Left hindlimb (tissue), 1 donor: ENCODE measurements around the gene CRYZL1.
"Not testable (repeated sequence)": the region's sequence is repeated elsewhere in the genome, so short reads cannot be mapped to it uniquely, and the experiment has no call there.

Experiments used
- DNase-seq: peaks from one replicate; pipeline ENCODE4 v3.0.0-alpha.2; 2018

The CRYZL1 gene

GRCh38 chr21:33660406-33660805 lies 18.9 kb upstream of the CRYZL1 start:
- DNase-seq: no peak

- no peak for DNase-seq
Observed at GRCh38 chr21:33659568-33659949, 18.0 kb upstream of the CRYZL1 start.

- DNase-seq: no peak
Observed at GRCh38 chr21:33658919-33659567, 17.5 kb upstream of the CRYZL1 start.

- no peak for DNase-seq
Observed at GRCh38 chr21:33657124-33657820, 15.7 kb upstream of the CRYZL1 start.

- no peak for DNase-seq
Observed at GRCh38 chr21:33655588-33656221, 14.2 kb upstream of the CRYZL1 start.

GRCh38 chr21:33654412-33654811 lies 12.9 kb upstream of the CRYZL1 start:
- no peak for DNase-seq

GRCh38 chr21:33651965-33652680 lies 10.6 kb upstream of the CRYZL1 start:
- DNase-seq: no peak

- DNase-seq: no peak
Observed at GRCh38 chr21:33650929-33651509, 9.5 kb upstream of the CRYZL1 start.

- DNase-seq: no peak
Observed at GRCh38 chr21:33650230-33650629, 8.7 kb upstream of the CRYZL1 start.

- no peak for DNase-seq
Observed at GRCh38 chr21:33648555-33648954, 7.0 kb upstream of the CRYZL1 start.

- DNase-seq: no peak
Observed at GRCh38 chr21:33647587-33647986, 6.0 kb upstream of the CRYZL1 start.

- no peak for DNase-seq
Observed at GRCh38 chr21:33645730-33646129, 4.2 kb upstream of the CRYZL1 start.

- DNase-seq: no peak
Observed at GRCh38 chr21:33644383-33645074, 3.0 kb upstream of the CRYZL1 start.

GRCh38 chr21:33643658-33644311 lies 2.2 kb upstream of the CRYZL1 start:
- DNase-seq: no peak

- peak; percentile 45 for DNase-seq
Observed at GRCh38 chr21:33642896-33643657, 1.5 kb upstream of the CRYZL1 start.

GRCh38 chr21:33642027-33642895 lies 720 bp upstream of the CRYZL1 start, which contains the start of gene ITSN1:
Gene ITSN1, plus strand, starts transcription at chr21:33642501. Its CDS starts 76,328 bp downstream, at chr21:33718829.
- DNase-seq: peak; percentile 100

- no peak for DNase-seq
Observed at GRCh38 chr21:33640697-33641351, 717 bp downstream of the CRYZL1 start.

GRCh38 chr21:33634254-33634653 lies 7.3 kb downstream of the CRYZL1 start:
- no peak for DNase-seq

GRCh38 chr21:33626151-33626550 lies 15.4 kb downstream of the CRYZL1 start:
- DNase-seq: not testable (repeated sequence)
